ENCODE measurements around the gene GALNS.

- TF ChIP-seq POLR2A (IDR thresholded peaks at IDR 0.05) = no peak
- peak; percentile 70 to 92 (median 88) for TF ChIP-seq CTCF (IDR thresholded peaks at IDR 0.05)
- TF ChIP-seq POLR2AphosphoS5 (IDR thresholded peaks at IDR 0.05) = peak; percentile 25 to 34 (median 32)
These were observed 71.4 kb downstream of the GALNS start, which contains the start of gene PIEZO1 for GRCh38 chr16:88785106-88785924.
